ENCODE data around the gene HSDL1. TPM values are rescaled to one million over a fixed set of nuclear protein-coding genes. Genes with fewer than 3 reads are reported as not detected.
A peak's percentile ranks its signal among the peaks of the same experiment; 100 is the strongest.

HSDL1 gene
- total and polyA plus RNA-seq, 2 of the 8 experiments (the other 6 are each of a cell fraction or from before 2014, with no cell fraction given) = 25.0 to 55.7 TPM

DNA sequence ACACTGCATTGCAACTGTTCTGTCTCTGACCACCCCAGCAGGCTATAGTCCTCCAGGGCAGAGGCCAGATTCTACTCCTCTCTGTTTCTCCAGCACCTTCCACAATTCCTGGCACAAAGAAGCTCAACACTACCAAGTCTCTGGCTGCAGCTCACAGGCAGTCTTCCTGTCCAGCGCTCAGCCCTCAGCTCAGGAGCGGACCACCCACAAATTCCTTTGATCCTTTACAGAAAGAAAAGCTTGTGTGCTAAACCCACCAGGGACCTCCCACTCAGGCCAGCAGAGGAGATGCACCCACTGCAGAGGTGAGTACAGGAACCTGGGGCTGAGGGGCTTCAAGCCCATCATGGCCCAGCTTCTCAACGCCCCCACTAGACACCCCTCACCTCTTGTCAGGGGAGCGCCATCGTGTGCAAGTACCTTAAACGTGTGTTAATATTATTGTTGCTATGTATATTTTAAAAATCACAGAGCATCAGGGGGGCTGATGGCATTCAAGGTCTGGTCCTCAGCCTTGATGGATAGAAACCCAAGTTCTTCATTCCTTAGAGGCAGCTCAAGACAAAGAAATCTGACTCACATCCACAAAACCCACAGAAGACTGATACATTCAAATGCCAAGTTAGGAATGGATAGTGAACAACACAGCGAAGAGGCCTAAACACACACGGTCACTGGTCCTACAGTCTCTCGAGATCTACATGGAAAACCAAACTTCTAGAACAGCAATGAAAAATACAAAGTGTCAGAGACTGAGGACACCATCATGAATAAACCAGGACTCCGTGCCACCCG, 8.4 kb downstream of the HSDL1 start:
- Histone ChIP-seq H3K4me2 (ENCODE audit: insufficient read depth in 1 of 2, low read depth in 2 of 2, low read length in 2 of 2) (no peak overlapping the region), H2AK5ac (ENCODE audit: low read depth, low read length) (no peak overlapping the region), H3K4me1 (replicated peaks in 1 of 4; ENCODE audit: control insufficient read depth in 3 of 4, insufficient read depth in 4 of 4, low read length in 3 of 4) (peaks cover 11 to 25% (median 20%) of the 10 kb centered on the region in 4 experiments), H2AFZ (ENCODE audit: low read length) (no peak overlapping the region), H3K9ac (replicated peaks in 1 of 4; ENCODE audit: extremely low read depth in 1 of 4, low read depth in 3 of 4, low read length in 3 of 4) (no peak overlapping the region), H3K27me3 (replicated peaks in 1 of 4; ENCODE audit: control insufficient read depth in 3 of 4, extremely low read depth in 1 of 4, insufficient read depth in 3 of 4, low read length in 3 of 4) (no peaks in the 10 kb centered on the region), H3K4me3 (ENCODE audit: extremely low read depth in 1 of 4, insufficient read depth in 2 of 4, low read depth in 3 of 4, low read length in 4 of 4) (no peak overlapping the region), H2BK5ac (ENCODE audit: low read depth, low read length) (0 out of 2 replicates have a peak overlapping the region, but pooled peaks have one; percentile 44), H4K8ac (ENCODE audit: extremely low read depth, insufficient read depth, low read length) (peak overlapping the region; percentile 71; the same call in 1 of the 2 replicates), H4K91ac (replicated peaks; ENCODE audit: insufficient read length, low read length) (no peak overlapping the region), H3K79me2 (ENCODE audit: control insufficient read depth in 1 of 2, insufficient read depth in 2 of 2, low read length in 2 of 2) (peaks cover 0 to 88% of the 10 kb centered on the region in 2 experiments; a peak in 3 of 4 replicates), H2BK20ac (ENCODE audit: low read length) (no peak overlapping the region), H3K23me2 (ENCODE audit: low read depth, low read length) (no peaks in the 10 kb centered on the region), H4K5ac (ENCODE audit: insufficient read length, low read depth, low read length) (no peak overlapping the region), H3K18ac (ENCODE audit: extremely low read depth, low read length) (no peak overlapping the region), H3K27ac (ENCODE audit: low read depth, low read length) (no peak overlapping the region), H3K4ac (replicated peaks; ENCODE audit: insufficient read length, low read depth, low read length) (no peak overlapping the region), H3K36me3 (ENCODE audit: control insufficient read depth in 2 of 4, insufficient read depth in 4 of 4, low read length in 3 of 4) (no peaks in the 10 kb centered on the region), H3K14ac (ENCODE audit: insufficient read length) (no peak overlapping the region), H4K20me1 (replicated peaks in 1 of 2; ENCODE audit: control insufficient read depth in 1 of 2, insufficient read depth in 2 of 2, low read length in 2 of 2) (peaks cover 3 to 15% of the 10 kb centered on the region in 2 experiments), H2BK12ac (ENCODE audit: low read depth, low read length) (no peak overlapping the region), H2BK120ac (replicated peaks; ENCODE audit: low read depth, low read length) (no peak overlapping the region), H3K9me3 (ENCODE audit: insufficient read depth in 2 of 2, low read depth in 1 of 2, low read length in 1 of 2) (no peaks in the 10 kb centered on the region), H3K79me1 (ENCODE audit: low read depth, low read length) (peaks cover 15% of the 10 kb centered on the region), H2BK15ac (ENCODE audit: low read length) (no peak overlapping the region), H3K23ac (ENCODE audit: insufficient read length) (no peak overlapping the region), H3K56ac (replicated peaks; ENCODE audit: insufficient read length, low read depth, low read length) (no peak overlapping the region)
- TF ChIP-seq SUZ12 (IDR thresholded peaks at IDR 0.05; ENCODE audit: low read length) (no peak), SAP30 (IDR thresholded peaks at IDR 0.05; ENCODE audit: insufficient read depth, insufficient replicate concordance, low read length) (no peak), NANOG (IDR thresholded peaks at IDR 0.05; ENCODE audit: insufficient read depth, low read depth, low read length, poor library complexity, severe bottlenecking) (no peak), ASH2L (IDR thresholded peaks at IDR 0.05; ENCODE audit: low read length) (no peak)
- DNase-seq (ENCODE audit: low read depth in 1 of 2, low spot score in 2 of 2) (no peak), FAIRE-seq (no peak)
- WGBS, 2 experiments (ENCODE audit: extremely low coverage in 1 of 2, insufficient coverage in 1 of 2, insufficient read length in 1 of 2, insufficient replicate concordance in 2 of 2, low coverage in 1 of 2, low lambda C conversion rate in 2 of 2, missing lambda C conversion rate in 1 of 2) = 95% methylated on average over 11 of the region's 11 CpGs; no CpG with 5 or more reads in 1 of the 2 experiments
- ChIA-PET CTCF (ENCODE audit: partially characterized antibody) (interaction anchor here (0.6 to 3.8 kb wide), 5 partner anchors 20 to 50 kb away, joined by 3 to 15 read pairs (median 3); partner anchors contain the start of gene MBTPS1), POLR2A (ENCODE audit: partially characterized antibody) (interaction anchor here (3.7 kb wide), 1 partner anchor 18 kb away, joined by 19 read pairs; the partner anchor contains the start of gene MBTPS1)
